GM23338 (cell line): ENCODE results near the gene EXO1. TPM values are rescaled to one million over a fixed set of nuclear protein-coding genes. Genes with fewer than 3 reads are reported as not detected.

ENCODE experiments used
- ATAC-seq: fragments of 200-7000 bp; cut with Tn5 transposase; 3 replicates; pipeline ENCODE4 v1.9.1; 2020
- DNase-seq: peaks from one replicate; pipeline ENCODE4 v3.0.0-alpha.2; 2015; ENCODE audit warnings: low spot score
- H2AFZ ChIP-seq: fragments of 200-600 bp; sonication (generic); 2 replicates; pipeline ENCODE4 v1.8.0; 2016; ENCODE audit warnings: antibody characterized with exemption, mild to moderate bottlenecking, moderate library complexity
- H3F3A ChIP-seq: fragments of 200-600 bp; sonication (generic); replicated peaks from 2 replicates; pipeline ENCODE4 v1.8.0; 2017; ENCODE audit warnings: antibody characterized with exemption, mixed run types, low read depth
- H3K27ac ChIP-seq: fragments of 200-600 bp; sonication (generic); 2 replicates; pipeline ENCODE4 v1.6.1; 2016; ENCODE audit warnings: low read depth
- H3K27me3 ChIP-seq: fragments of 200-600 bp; sonication (generic); 2 replicates; pipeline ENCODE4 v1.8.0; 2016; ENCODE audit warnings: mild to moderate bottlenecking, mixed run types, moderate library complexity; ENCODE audit not compliant: insufficient read depth
- H3K36me3 ChIP-seq: fragments of 200-600 bp; sonication (generic); 2 replicates; pipeline ENCODE4 v1.8.0; 2016; ENCODE audit warnings: mild to moderate bottlenecking; ENCODE audit not compliant: insufficient read depth
- H3K4me1 ChIP-seq: fragments of 200-600 bp; sonication (generic); 2 replicates; pipeline ENCODE4 v1.8.0; 2016; ENCODE audit warnings: mild to moderate bottlenecking, moderate library complexity; ENCODE audit not compliant: insufficient read depth
- H3K4me2 ChIP-seq: fragments of 200-600 bp; sonication (generic); 2 replicates; pipeline ENCODE4 v1.7.1; 2017; ENCODE audit warnings: mixed run types
- H3K4me3 ChIP-seq: fragments of 200-600 bp; sonication (generic); 2 replicates; pipeline ENCODE4 v1.6.1; 2016; ENCODE audit warnings: mixed run types
- H3K79me2 ChIP-seq: fragments of 200-600 bp; sonication (generic); replicated peaks from 2 replicates; pipeline ENCODE4 v1.8.0; 2017; ENCODE audit warnings: mild to moderate bottlenecking; ENCODE audit not compliant: insufficient read depth
- H3K9me2 ChIP-seq: fragments of 200-600 bp; sonication (generic); 2 replicates; pipeline ENCODE4 v1.8.0; 2017; ENCODE audit not compliant: insufficient read depth
- H4K20me1 ChIP-seq: fragments of 200-600 bp; sonication (generic); replicated peaks from 2 replicates; pipeline ENCODE4 v1.8.0; 2017; ENCODE audit warnings: mild to moderate bottlenecking; ENCODE audit not compliant: insufficient read depth
- H3K27ac Mint-ChIP-seq: 2 replicates; pipeline ENCODE4 v1.8.0; 2020; ENCODE audit warnings: inconsistent platforms, mild to moderate bottlenecking, moderate library complexity, mixed read lengths
- H3K27me3 Mint-ChIP-seq: 3 replicates; pipeline ENCODE4 v1.8.0; 2022; ENCODE audit warnings: low read depth, mild to moderate bottlenecking, moderate library complexity, mixed read lengths, inconsistent platforms; ENCODE audit not compliant: insufficient read depth, poor library complexity
- H3K36me3 Mint-ChIP-seq: 3 replicates; pipeline ENCODE4 v1.8.0; 2021; ENCODE audit warnings: low read depth, mild to moderate bottlenecking, inconsistent platforms, moderate library complexity, mixed read lengths
- H3K4me1 Mint-ChIP-seq: 3 replicates; pipeline ENCODE4 v1.8.0; 2020; ENCODE audit warnings: mild to moderate bottlenecking, inconsistent platforms, mixed read lengths
- H3K4me3 Mint-ChIP-seq: 3 replicates; pipeline ENCODE4 v1.8.0; 2021; ENCODE audit warnings: moderate library complexity, mild to moderate bottlenecking, inconsistent platforms, mixed read lengths
- H3K9me3 Mint-ChIP-seq: 3 replicates; pipeline ENCODE4 v1.8.0; 2020; ENCODE audit warnings: moderate library complexity, mild to moderate bottlenecking, inconsistent platforms, mixed read lengths
- EZH2 ChIP-seq: fragments of 200-600 bp; sonication (generic); IDR thresholded peaks from one replicate; pipeline ENCODE4 v1.8.0; 2017; ENCODE audit warnings: antibody characterized with exemption, mild to moderate bottlenecking, low read depth; ENCODE audit not compliant: unreplicated experiment
- EZH2phosphoT487 ChIP-seq: fragments of 200-600 bp; sonication (generic); IDR thresholded peaks from one replicate; pipeline ENCODE4 v1.8.1; 2018; ENCODE audit warnings: antibody characterized with exemption; ENCODE audit not compliant: unreplicated experiment
- ZNF331 ChIP-seq: fragments of 250-450 bp; sonication (Bioruptor Pico); IDR thresholded peaks from 2 replicates; pipeline ENCODE4 v1.5.0; 2020; ENCODE audit warnings: low read depth, mild to moderate bottlenecking, moderate library complexity
- polyA plus RNA-seq: library from polyadenylated mRNA; unstranded; fragments of >200 nt; fragmentation: Nextera tagmentation; extraction: Ambion mirVana; gene quantifications from 2 replicates; pipeline ENCODE4 v1.2.1, GENCODE V29; 2016
- total RNA-seq: library from RNA; depleted of rRNA; stranded (reverse); fragments of >200 nt; shearing (Covaris generic); gene quantifications from 2 replicates; pipeline ENCODE4 v1.2.3, GENCODE V29; 2014
- TF ChIP-seq, protein P1 (sequence below): fragments of 250-450 bp; sonication (Bioruptor Pico); IDR thresholded peaks from 2 replicates; pipeline ENCODE4 v1.5.0; 2020; ENCODE audit warnings: mild to moderate bottlenecking, moderate library complexity
- TF ChIP-seq, protein P2 (sequence below): IDR thresholded peaks from 2 replicates; pipeline ENCODE4 v1.6.1; 2016; ENCODE audit warnings: antibody characterized with exemption
- TF ChIP-seq, protein P3 (sequence below): IDR thresholded peaks from one replicate; pipeline ENCODE4 v1.6.1; 2018; ENCODE audit warnings: antibody characterized with exemption; ENCODE audit not compliant: unreplicated experiment

EXO1 gene
- total and polyA plus RNA-seq, 2 experiments from 2014 or later = 16.2 to 34.0 TPM

DNA sequence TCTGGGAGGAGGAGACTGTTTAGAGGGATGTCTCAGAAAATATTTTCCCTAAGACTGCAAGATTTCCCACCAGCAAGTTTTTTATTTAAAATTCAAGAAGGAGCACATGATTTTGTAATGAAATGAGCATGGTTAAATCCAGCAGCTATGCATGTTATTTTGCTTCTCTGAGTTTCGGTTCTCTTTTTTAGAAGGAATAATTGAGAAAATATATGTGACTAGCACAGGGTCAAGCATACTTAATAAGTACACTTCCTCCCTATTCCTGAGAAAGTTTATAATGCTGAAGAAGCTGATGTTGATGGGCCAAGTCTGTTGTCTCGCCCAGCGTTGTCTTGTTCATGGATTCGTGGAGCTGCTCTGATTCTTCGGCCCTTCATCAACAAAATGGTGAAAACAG lies 51.2 kb downstream of the EXO1 start:
- Histone ChIP-seq H3K9me2 (no peaks in the 10 kb centered on the region), H3K36me3 (no peaks in the 10 kb centered on the region), H3K4me1 (no peaks in the 10 kb centered on the region), H4K20me1 (no peaks in the 10 kb centered on the region), H2AFZ (no peak overlapping the region), H3K27ac (no peak overlapping the region), H3K27me3 (no peaks in the 10 kb centered on the region), H3K4me3 (no peak overlapping the region), H3F3A (no peaks in the 10 kb centered on the region), H3K79me2 (no peaks in the 10 kb centered on the region), H3K4me2 (no peak overlapping the region)
- H3K4me1 Mint-ChIP-seq = no peaks in the 10 kb centered on the region; the same call in 2 of the 3 replicates
- TF ChIP-seq, protein P1, sequence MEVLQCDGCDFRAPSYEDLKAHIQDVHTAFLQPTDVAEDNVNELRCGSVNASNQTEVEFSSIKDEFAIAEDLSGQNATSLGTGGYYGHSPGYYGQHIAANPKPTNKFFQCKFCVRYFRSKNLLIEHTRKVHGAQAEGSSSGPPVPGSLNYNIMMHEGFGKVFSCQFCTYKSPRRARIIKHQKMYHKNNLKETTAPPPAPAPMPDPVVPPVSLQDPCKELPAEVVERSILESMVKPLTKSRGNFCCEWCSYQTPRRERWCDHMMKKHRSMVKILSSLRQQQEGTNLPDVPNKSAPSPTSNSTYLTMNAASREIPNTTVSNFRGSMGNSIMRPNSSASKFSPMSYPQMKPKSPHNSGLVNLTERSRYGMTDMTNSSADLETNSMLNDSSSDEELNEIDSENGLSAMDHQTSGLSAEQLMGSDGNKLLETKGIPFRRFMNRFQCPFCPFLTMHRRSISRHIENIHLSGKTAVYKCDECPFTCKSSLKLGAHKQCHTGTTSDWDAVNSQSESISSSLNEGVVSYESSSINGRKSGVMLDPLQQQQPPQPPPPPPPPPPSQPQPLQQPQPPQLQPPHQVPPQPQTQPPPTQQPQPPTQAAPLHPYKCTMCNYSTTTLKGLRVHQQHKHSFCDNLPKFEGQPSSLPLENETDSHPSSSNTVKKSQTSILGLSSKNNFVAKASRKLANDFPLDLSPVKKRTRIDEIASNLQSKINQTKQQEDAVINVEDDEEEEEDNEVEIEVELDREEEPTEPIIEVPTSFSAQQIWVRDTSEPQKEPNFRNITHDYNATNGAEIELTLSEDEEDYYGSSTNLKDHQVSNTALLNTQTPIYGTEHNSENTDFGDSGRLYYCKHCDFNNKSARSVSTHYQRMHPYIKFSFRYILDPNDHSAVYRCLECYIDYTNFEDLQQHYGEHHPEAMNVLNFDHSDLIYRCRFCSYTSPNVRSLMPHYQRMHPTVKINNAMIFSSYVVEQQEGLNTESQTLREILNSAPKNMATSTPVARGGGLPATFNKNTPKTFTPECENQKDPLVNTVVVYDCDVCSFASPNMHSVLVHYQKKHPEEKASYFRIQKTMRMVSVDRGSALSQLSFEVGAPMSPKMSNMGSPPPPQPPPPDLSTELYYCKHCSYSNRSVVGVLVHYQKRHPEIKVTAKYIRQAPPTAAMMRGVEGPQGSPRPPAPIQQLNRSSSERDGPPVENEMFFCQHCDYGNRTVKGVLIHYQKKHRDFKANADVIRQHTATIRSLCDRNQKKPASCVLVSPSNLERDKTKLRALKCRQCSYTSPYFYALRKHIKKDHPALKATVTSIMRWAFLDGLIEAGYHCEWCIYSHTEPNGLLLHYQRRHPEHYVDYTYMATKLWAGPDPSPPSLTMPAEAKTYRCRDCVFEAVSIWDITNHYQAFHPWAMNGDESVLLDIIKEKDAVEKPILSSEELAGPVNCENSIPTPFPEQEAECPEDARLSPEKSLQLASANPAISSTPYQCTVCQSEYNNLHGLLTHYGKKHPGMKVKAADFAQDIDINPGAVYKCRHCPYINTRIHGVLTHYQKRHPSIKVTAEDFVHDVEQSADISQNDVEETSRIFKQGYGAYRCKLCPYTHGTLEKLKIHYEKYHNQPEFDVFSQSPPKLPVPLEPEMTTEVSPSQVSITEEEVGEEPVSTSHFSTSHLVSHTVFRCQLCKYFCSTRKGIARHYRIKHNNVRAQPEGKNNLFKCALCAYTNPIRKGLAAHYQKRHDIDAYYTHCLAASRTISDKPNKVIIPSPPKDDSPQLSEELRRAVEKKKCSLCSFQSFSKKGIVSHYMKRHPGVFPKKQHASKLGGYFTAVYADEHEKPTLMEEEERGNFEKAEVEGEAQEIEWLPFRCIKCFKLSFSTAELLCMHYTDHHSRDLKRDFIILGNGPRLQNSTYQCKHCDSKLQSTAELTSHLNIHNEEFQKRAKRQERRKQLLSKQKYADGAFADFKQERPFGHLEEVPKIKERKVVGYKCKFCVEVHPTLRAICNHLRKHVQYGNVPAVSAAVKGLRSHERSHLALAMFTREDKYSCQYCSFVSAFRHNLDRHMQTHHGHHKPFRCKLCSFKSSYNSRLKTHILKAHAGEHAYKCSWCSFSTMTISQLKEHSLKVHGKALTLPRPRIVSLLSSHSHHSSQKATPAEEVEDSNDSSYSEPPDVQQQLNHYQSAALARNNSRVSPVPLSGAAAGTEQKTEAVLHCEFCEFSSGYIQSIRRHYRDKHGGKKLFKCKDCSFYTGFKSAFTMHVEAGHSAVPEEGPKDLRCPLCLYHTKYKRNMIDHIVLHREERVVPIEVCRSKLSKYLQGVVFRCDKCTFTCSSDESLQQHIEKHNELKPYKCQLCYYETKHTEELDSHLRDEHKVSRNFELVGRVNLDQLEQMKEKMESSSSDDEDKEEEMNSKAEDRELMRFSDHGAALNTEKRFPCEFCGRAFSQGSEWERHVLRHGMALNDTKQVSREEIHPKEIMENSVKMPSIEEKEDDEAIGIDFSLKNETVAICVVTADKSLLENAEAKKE (CRISPR knock-in tag) = no peak
- TF ChIP-seq, protein P2, sequence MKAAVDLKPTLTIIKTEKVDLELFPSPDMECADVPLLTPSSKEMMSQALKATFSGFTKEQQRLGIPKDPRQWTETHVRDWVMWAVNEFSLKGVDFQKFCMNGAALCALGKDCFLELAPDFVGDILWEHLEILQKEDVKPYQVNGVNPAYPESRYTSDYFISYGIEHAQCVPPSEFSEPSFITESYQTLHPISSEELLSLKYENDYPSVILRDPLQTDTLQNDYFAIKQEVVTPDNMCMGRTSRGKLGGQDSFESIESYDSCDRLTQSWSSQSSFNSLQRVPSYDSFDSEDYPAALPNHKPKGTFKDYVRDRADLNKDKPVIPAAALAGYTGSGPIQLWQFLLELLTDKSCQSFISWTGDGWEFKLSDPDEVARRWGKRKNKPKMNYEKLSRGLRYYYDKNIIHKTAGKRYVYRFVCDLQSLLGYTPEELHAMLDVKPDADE = no peak
- TF ChIP-seq, protein P3, sequence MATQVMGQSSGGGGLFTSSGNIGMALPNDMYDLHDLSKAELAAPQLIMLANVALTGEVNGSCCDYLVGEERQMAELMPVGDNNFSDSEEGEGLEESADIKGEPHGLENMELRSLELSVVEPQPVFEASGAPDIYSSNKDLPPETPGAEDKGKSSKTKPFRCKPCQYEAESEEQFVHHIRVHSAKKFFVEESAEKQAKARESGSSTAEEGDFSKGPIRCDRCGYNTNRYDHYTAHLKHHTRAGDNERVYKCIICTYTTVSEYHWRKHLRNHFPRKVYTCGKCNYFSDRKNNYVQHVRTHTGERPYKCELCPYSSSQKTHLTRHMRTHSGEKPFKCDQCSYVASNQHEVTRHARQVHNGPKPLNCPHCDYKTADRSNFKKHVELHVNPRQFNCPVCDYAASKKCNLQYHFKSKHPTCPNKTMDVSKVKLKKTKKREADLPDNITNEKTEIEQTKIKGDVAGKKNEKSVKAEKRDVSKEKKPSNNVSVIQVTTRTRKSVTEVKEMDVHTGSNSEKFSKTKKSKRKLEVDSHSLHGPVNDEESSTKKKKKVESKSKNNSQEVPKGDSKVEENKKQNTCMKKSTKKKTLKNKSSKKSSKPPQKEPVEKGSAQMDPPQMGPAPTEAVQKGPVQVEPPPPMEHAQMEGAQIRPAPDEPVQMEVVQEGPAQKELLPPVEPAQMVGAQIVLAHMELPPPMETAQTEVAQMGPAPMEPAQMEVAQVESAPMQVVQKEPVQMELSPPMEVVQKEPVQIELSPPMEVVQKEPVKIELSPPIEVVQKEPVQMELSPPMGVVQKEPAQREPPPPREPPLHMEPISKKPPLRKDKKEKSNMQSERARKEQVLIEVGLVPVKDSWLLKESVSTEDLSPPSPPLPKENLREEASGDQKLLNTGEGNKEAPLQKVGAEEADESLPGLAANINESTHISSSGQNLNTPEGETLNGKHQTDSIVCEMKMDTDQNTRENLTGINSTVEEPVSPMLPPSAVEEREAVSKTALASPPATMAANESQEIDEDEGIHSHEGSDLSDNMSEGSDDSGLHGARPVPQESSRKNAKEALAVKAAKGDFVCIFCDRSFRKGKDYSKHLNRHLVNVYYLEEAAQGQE = no peak
- TF ChIP-seq ZNF331 (CRISPR knock-in tag) (no peak), EZH2phosphoT487 (no peak), EZH2 (no peak)
- no peak for ATAC-seq
- H3K27me3 Mint-ChIP-seq = no peaks in the 10 kb centered on the region
- H3K36me3 Mint-ChIP-seq = peaks cover 3% of the 10 kb centered on the region; the same call in 2 of the 3 replicates
- no peak overlapping the region for H3K4me3 Mint-ChIP-seq
- H3K27ac Mint-ChIP-seq = no peak overlapping the region
- no peak for DNase-seq
- H3K9me3 Mint-ChIP-seq = no peaks in the 10 kb centered on the region
